HepG2 (cell line): ENCODE results near the gene ORM1. TPM values are rescaled to one million over a fixed set of nuclear protein-coding genes. Genes with fewer than 3 reads are reported as not detected.

ENCODE experiments used
- ATAC-seq: fragments of 200-7000 bp; cut with Tn5 transposase; 3 replicates; pipeline ENCODE4 v1.9.1; 2020; ENCODE audit warnings: mild to moderate bottlenecking, moderate library complexity
- BruUV-seq: library from RNA; stranded (reverse); fragments of 400-500 nt; replicated peaks from 2 replicates; lab custom pipeline; 2021; lab: Mats Ljungman, UMichigan
- CTCF ChIA-PET: fragments of 300-600 bp; formaldehyde crosslinking; extraction: SDS; loops from one replicate; lab custom pipeline; 2021; ENCODE audit warnings: low total read pairs, inconsistent platforms, low intra/inter-chr PET ratio; lab: Yijun Ruan, JAX
- POLR2A ChIA-PET: fragments of 350-600 bp; sonication (Branson Sonifier 250); formaldehyde crosslinking; loops from one replicate; lab custom pipeline; 2020; ENCODE audit warnings: antibody characterized with exemption, inconsistent platforms; lab: Yijun Ruan, JAX
- DNase-seq: peaks from one replicate; pipeline ENCODE4 v3.0.0-alpha.2; 2015; ENCODE audit warnings: low spot score
- FAIRE-seq: peaks from 3 replicates; lab custom pipeline; 2011; peaks lifted over from hg19 to GRCh38; lab: Jason Lieb, UNC
- H2AFZ ChIP-seq: one replicate; pipeline ENCODE4 v1.6.1; 2011; ENCODE audit warnings: low read length, inconsistent platforms
- H3K27ac ChIP-seq: fragments of 300-600 bp; 3 replicates; pipeline ENCODE4 v1.8.0; 2011; ENCODE audit warnings: mixed run types, mild to moderate bottlenecking, mixed read lengths, low read length, inconsistent platforms; ENCODE audit not compliant: insufficient read depth; ENCODE audit errors: extremely low read length
- H3K27me3 ChIP-seq, 2 experiments: fragments of 200-600 bp in 1 of 2; 2 replicates in 1 of 2; 3 replicates in 1 of 2; pipeline versions ENCODE4 v1.6.0 to v1.8.0; 2011; ENCODE audit warnings: low read length in 2 of 2, mild to moderate bottlenecking in 2 of 2, moderate library complexity in 2 of 2, inconsistent platforms in 1 of 2; ENCODE audit not compliant: insufficient read depth in 2 of 2, control insufficient read depth in 1 of 2
- H3K36me3 ChIP-seq, 2 experiments: fragments of 200-600 bp in 1 of 2; replicated peaks in 1 of 2; 2 replicates in 1 of 2; 3 replicates in 1 of 2; pipeline versions ENCODE4 v1.5.1 to v1.8.0; 2011; ENCODE audit warnings: low read length in 2 of 2, inconsistent platforms in 1 of 2; ENCODE audit not compliant: insufficient read depth in 2 of 2, control insufficient read depth in 1 of 2
- H3K4me1 ChIP-seq: 2 replicates; pipeline ENCODE4 v1.5.1; 2012; ENCODE audit warnings: low read length, inconsistent platforms; ENCODE audit not compliant: insufficient read depth
- H3K4me2 ChIP-seq: 2 replicates; pipeline ENCODE4 v1.6.0; 2011; ENCODE audit warnings: low read depth, low read length, inconsistent platforms
- H3K4me3 ChIP-seq, 3 experiments: fragments of 200-600 bp in 1 of 3; sonication (generic), shearing (Covaris generic) in 1 of 3; replicated peaks in 1 of 3; 2 replicates each; pipeline ENCODE4 v1.5.1; 2011 to 2016; ENCODE audit warnings: low read length in 3 of 3, inconsistent platforms in 2 of 3, low read depth in 2 of 3, mild to moderate bottlenecking in 2 of 3, control low read depth in 1 of 3, mixed read lengths in 1 of 3; ENCODE audit not compliant: insufficient read depth in 1 of 3
- H3K79me2 ChIP-seq: one replicate; pipeline ENCODE4 v1.6.1; 2011; ENCODE audit warnings: low read length, inconsistent platforms; ENCODE audit not compliant: insufficient read depth
- H3K9ac ChIP-seq: 2 replicates; pipeline ENCODE4 v1.6.0; 2011; ENCODE audit warnings: mild to moderate bottlenecking, low read depth, low read length, inconsistent platforms; ENCODE audit not compliant: insufficient read depth
- H3K9me3 ChIP-seq: 2 replicates; pipeline ENCODE4 v1.5.1; 2012; ENCODE audit warnings: mild to moderate bottlenecking, low read length
- H4K20me1 ChIP-seq: 2 replicates; pipeline ENCODE4 v1.6.0; 2011; ENCODE audit warnings: inconsistent platforms, mild to moderate bottlenecking, low read length, moderate library complexity; ENCODE audit not compliant: insufficient read depth
- LCORL ChIP-seq, 2 experiments: fragments of 450-650 bp in 1 of 2; sonication (generic) in 1 of 2; formaldehyde crosslinking in 1 of 2; IDR thresholded peaks; 2 replicates each; pipeline versions ENCODE4 v1.5.0 to v1.6.1; 2017 to 2020; ENCODE audit warnings: antibody characterized with exemption in 1 of 2, missing genetic modification reagents in 1 of 2
- RBM22 ChIP-seq: fragments of 200-400 bp; formaldehyde crosslinking; optimal IDR thresholded peaks from 2 replicates; pipeline ENCODE3; 2017; ENCODE audit warnings: mild to moderate bottlenecking, low read length, moderate library complexity
- ZNF207 ChIP-seq: fragments of 450-650 bp; IDR thresholded peaks from 2 replicates; pipeline ENCODE4 v1.6.1; 2016; ENCODE audit warnings: antibody characterized with exemption, borderline replicate concordance
- ZNF770 ChIP-seq: sonication (generic); formaldehyde crosslinking; IDR thresholded peaks from 2 replicates; pipeline ENCODE4 v1.5.0; 2020; ENCODE audit warnings: mild to moderate bottlenecking, missing genetic modification reagents
- ZUFSP ChIP-seq: sonication (generic); formaldehyde crosslinking; IDR thresholded peaks from 2 replicates; pipeline ENCODE4 v1.9.0; 2021; ENCODE audit warnings: missing genetic modification reagents, mild to moderate bottlenecking, borderline replicate concordance
- WGBS: methylation state at CpG from one replicate; pipeline ENCODE4 v1.1.6; 2017; ENCODE audit warnings: low lambda C conversion rate; 5-methylcytosine and 5-hydroxymethylcytosine counted together
- in situ Hi-C: cut with HindIII; loops from 2 replicates; pipeline ENCODE4 v1.10.0; 2017; ENCODE audit warnings: low pct_unique_long_range_greater_than_20kb; ENCODE audit not compliant: extremely low pct_ligation_motif_present
- intact Hi-C: fragments of 100-400 bp; cut with micrococcal nuclease; formaldehyde crosslinking; loops from one replicate; pipeline ENCODE4 v1.10.0; 2022; ENCODE audit not compliant: unreplicated experiment
- polyA plus RNA-seq, 8 experiments: library from polyadenylated mRNA; depleted of rRNA in 3 of 8; stranded (reverse) in 7 of 8; unstranded in 1 of 8; fragments of >200 nt; fragmentation: Illumina TruSeq in 4 of 8; extraction: Trizol in 4 of 8; gene quantifications; 2 replicates each; pipeline versions ENCODE4 v1.2.1 to v1.2.3, GENCODE V29; 2011 to 2016; ENCODE audit warnings: low read depth in 4 of 8, missing spikeins in 1 of 8, mixed read lengths in 1 of 8; ENCODE audit not compliant: insufficient read depth in 1 of 8
- total RNA-seq, 5 experiments: library from RNA; depleted of rRNA; stranded (reverse); fragments of >200 nt; fragmentation: Illumina TruSeq; extraction: Trizol; gene quantifications; 2 replicates each; pipeline ENCODE4 v1.2.3, GENCODE V29; 2016; ENCODE audit warnings: low read depth in 1 of 5

The ORM1 gene
- total and polyA plus RNA-seq, 2 of the 13 experiments (the other 11 are each of a cell fraction or from before 2014, with no cell fraction given) = 699 to 1,180 TPM

GRCh38 chr9:114343471-114344187, 20.7 kb downstream of the ORM1 start (continued):
- TF ChIP-seq ZUFSP (CRISPR knock-in tag) (no peak), ZNF207 (no peak)

- H3K4me1 ChIP-seq = peaks cover 9% of the 10 kb centered on the region
- H3K36me3 ChIP-seq = peaks cover 10 to 15% of the 10 kb centered on the region in 2 experiments; a peak in 2 of 5 replicates
- no peak overlapping the region for H3K4me3 ChIP-seq
- POLR2A ChIA-PET = no interaction called here
- H2AFZ ChIP-seq = no peak overlapping the region
- TF ChIP-seq LCORL (IDR thresholded peaks at IDR 0.05) (no peak), LCORL (CRISPR knock-in tag; IDR thresholded peaks at IDR 0.05) (no peak), ZNF770 (no peak), RBM22 (no peak)
- no peaks in the 10 kb centered on the region for H4K20me1 ChIP-seq
- BruUV-seq = no TSS peak
- DNase-seq (no peak), ATAC-seq (no peak), FAIRE-seq (no peak)
- H3K27ac ChIP-seq = no peak overlapping the region
- H3K4me2 ChIP-seq = no peak overlapping the region
- H3K79me2 ChIP-seq = no peaks in the 10 kb centered on the region
- H3K9ac ChIP-seq = no peak overlapping the region
- in situ Hi-C loops = no loop called here
- intact Hi-C loops = no loop called here
- CTCF ChIA-PET = no interaction called here
- H3K9me3 ChIP-seq = no peaks in the 10 kb centered on the region
- no peaks in the 10 kb centered on the region for H3K27me3 ChIP-seq
- 96% methylated on average over 6 of the region's 11 CpGs for WGBS
Measured at GRCh38 chr9:114344188-114344566, 21.3 kb downstream of the ORM1 start.
